Measurements from ENCODE around the gene LHX8. TPM values are rescaled to one million over a fixed set of nuclear protein-coding genes. Genes with fewer than 3 reads are reported as not detected.

Gene LHX8
- total and polyA plus RNA-seq, 10 of the 15 experiments (the other 5 are each of a cell fraction or from before 2014, with no cell fraction given), result not detected

- TF ChIP-seq MLLT1 (IDR thresholded peaks at IDR 0.05) (no peak), SMARCA5 (IDR thresholded peaks at IDR 0.05) (no peak), STAT3 (IDR thresholded peaks at IDR 0.05; ENCODE audit: low read depth, low read length) (no peak), ZBTB33 (IDR thresholded peaks at IDR 0.05) (no peak), SMAD1 (IDR thresholded peaks at IDR 0.05; ENCODE audit: low read depth, partially characterized antibody) (no peak), CBX3 (IDR thresholded peaks at IDR 0.05; ENCODE audit: borderline replicate concordance, low read depth) (no peak), SUPT20H (IDR thresholded peaks at IDR 0.05; ENCODE audit: borderline replicate concordance, control insufficient read depth, low read depth, low read length) (no peak), TBL1XR1 (IDR thresholded peaks at IDR 0.05; ENCODE audit: low read depth, low read length) (no peak), MYC (IDR thresholded peaks at IDR 0.05; ENCODE audit: insufficient read depth, insufficient read length, insufficient replicate concordance, low read length, severe bottlenecking) (no peak), MTA2 (IDR thresholded peaks at IDR 0.05; ENCODE audit: low read depth) (no peak), ATF2 (IDR thresholded peaks at IDR 0.05; ENCODE audit: low read length) (no peak), ELK1 (IDR thresholded peaks at IDR 0.05; ENCODE audit: low read depth, low read length) (no peak)
Measured at GRCh38 chr1:75152092-75152491, 17.9 kb downstream of the LHX8 start (continued).
